ENCODE results near the gene SYTL3. TPM values are rescaled to one million over a fixed set of nuclear protein-coding genes. Genes with fewer than 3 reads are reported as not detected.

SYTL3 gene
- total and polyA plus RNA-seq, 9 of the 15 experiments (the other 6 are each of a cell fraction or from before 2014, with no cell fraction given), result 0.04 to 0.46 (median 0.17) TPM; not detected in 1

GRCh38 chr6:158703837-158704822, 54.3 kb downstream of the SYTL3 start (continued):
- TF ChIP-seq PBX2 (CRISPR knock-in tag; IDR thresholded peaks at IDR 0.05; ENCODE audit: low read depth), result no peak
- TF ChIP-seq PBX2 (tag; conservative IDR thresholded peaks at IDR 0.05; ENCODE audit: low read depth), result no peak
- TF ChIP-seq NCOR1 (IDR thresholded peaks at IDR 0.05), result peak; percentile 55; the same call in 1 of the 2 replicates
- no peak for TF ChIP-seq ELF4 (CRISPR knock-in tag; IDR thresholded peaks at IDR 0.05)
- TF ChIP-seq ZNF449 (CRISPR knock-in tag; IDR thresholded peaks at IDR 0.05), result no peak
- no peak for TF ChIP-seq KDM5B (IDR thresholded peaks at IDR 0.05; ENCODE audit: insufficient replicate concordance, low read depth, low read length)
- peak; percentile 26 to 79; a peak in 1 of 4 replicates for TF ChIP-seq TEAD1 (CRISPR knock-in tag; IDR thresholded peaks at IDR 0.05)
- TF ChIP-seq ZNF311 (CRISPR knock-in tag; IDR thresholded peaks at IDR 0.05), result no peak
- TF ChIP-seq NFE2 (IDR thresholded peaks at IDR 0.05; ENCODE audit: low read depth), result no peak
- peak; percentile 73 for TF ChIP-seq MXI1 (IDR thresholded peaks at IDR 0.05; ENCODE audit: low read depth, low read length)
- TF ChIP-seq MAX (CRISPR knock-in tag; IDR thresholded peaks at IDR 0.05), result peak; percentile 95
- peak; percentile 97 to 98 (median 97) for TF ChIP-seq CTCF (IDR thresholded peaks at IDR 0.05 in 2 of 3, conservative IDR thresholded peaks at IDR 0.05 in 1 of 3; ENCODE audit: insufficient read depth in 2 of 3, low read depth in 1 of 3, low read length in 3 of 3)
- no peak; the same call in 1 of the 2 replicates for TF ChIP-seq TGIF2 (CRISPR knock-in tag; IDR thresholded peaks at IDR 0.05)
- no peak for TF ChIP-seq PYGO2 (tag; IDR thresholded peaks at IDR 0.05)
- TF ChIP-seq HIVEP1 (CRISPR knock-in tag; IDR thresholded peaks at IDR 0.05), result no peak
- peak; percentile 73 for TF ChIP-seq ARID1B (IDR thresholded peaks at IDR 0.05)
- peak; percentile 80; the same call in 1 of the 2 replicates for TF ChIP-seq ZBTB1 (CRISPR knock-in tag; IDR thresholded peaks at IDR 0.05; ENCODE audit: borderline replicate concordance, low read depth)
- no peak for TF ChIP-seq ZNF217 (CRISPR knock-in tag; IDR thresholded peaks at IDR 0.05)
- no peak for TF ChIP-seq MXD1 (CRISPR knock-in tag; IDR thresholded peaks at IDR 0.05; ENCODE audit: borderline replicate concordance, poor library complexity, severe bottlenecking)

Measured in K562 (cell line).